ENCODE results near the gene TBC1D10A. TPM values are rescaled to one million over a fixed set of nuclear protein-coding genes. Genes with fewer than 3 reads are reported as not detected.
A peak's percentile ranks its signal among the peaks of the same experiment; 100 is the strongest.

Gene TBC1D10A
- total and polyA plus RNA-seq, 2 donors (not counting 1 experiment from before 2014, with no cell fraction given) = 10.8 to 11.7 TPM

DNA sequence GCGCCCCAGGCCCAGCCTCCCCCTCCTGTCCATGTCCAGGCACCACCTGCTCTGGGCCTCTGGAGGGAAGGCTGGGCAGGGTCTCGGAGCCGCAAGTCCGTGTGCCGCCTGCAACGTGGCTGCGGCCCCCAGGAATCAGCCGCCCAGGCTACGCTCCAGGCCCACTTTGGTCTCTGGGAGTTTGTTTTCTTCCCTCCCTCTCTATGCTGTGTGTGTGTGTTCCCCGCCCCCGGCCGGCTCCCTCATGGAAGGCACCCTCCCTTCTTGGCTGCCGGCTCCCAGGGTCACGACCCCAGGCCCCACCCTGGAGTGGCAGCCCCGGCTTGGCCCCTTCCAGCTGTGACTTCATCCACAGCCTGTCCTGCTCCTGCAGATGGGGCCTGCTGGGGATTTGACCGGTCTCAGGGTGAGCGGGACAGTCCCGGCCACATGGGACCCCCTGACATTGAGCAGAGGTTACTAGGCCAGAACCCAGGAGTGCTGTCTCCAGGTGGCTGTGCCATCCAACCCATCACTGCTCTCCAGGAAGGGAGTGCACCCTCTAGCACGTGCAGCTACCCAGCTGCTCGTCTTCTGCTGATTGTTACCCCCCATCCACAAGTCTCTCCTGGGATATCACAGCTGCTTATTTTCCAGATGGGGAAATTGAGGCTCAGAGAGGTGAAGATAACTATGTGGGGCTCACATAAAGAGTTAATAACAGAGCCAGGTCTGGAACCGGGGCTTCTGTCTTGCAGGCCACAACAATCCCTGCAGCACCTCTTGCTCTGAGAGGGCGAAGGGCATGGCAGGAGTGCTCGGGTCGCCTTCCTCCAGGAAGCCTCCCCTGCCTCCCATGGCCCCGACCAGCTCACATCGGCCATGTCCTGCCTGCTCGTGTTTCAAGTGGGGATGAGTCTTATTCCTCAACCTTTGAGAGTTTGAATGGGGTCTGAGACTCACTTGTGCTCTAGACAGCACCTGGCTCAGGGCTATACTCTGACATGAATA is 77.4 kb downstream of the TBC1D10A start:
- no peak for TF ChIP-seq EZH2 (IDR thresholded peaks at IDR 0.05; ENCODE audit: low read length, missing control alignments)
- TF ChIP-seq, protein P1, sequence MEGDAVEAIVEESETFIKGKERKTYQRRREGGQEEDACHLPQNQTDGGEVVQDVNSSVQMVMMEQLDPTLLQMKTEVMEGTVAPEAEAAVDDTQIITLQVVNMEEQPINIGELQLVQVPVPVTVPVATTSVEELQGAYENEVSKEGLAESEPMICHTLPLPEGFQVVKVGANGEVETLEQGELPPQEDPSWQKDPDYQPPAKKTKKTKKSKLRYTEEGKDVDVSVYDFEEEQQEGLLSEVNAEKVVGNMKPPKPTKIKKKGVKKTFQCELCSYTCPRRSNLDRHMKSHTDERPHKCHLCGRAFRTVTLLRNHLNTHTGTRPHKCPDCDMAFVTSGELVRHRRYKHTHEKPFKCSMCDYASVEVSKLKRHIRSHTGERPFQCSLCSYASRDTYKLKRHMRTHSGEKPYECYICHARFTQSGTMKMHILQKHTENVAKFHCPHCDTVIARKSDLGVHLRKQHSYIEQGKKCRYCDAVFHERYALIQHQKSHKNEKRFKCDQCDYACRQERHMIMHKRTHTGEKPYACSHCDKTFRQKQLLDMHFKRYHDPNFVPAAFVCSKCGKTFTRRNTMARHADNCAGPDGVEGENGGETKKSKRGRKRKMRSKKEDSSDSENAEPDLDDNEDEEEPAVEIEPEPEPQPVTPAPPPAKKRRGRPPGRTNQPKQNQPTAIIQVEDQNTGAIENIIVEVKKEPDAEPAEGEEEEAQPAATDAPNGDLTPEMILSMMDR (conservative IDR thresholded peaks at IDR 0.05 in 1 of 2, IDR thresholded peaks at IDR 0.05 in 1 of 2; ENCODE audit: low read depth in 1 of 2, low read length in 2 of 2) = no peak
- H3K79me2 ChIP-seq (ENCODE audit: control insufficient read depth, insufficient read depth, low read length) = peaks cover 30% of the 10 kb centered on the region
- no peak overlapping the region for H2AFZ ChIP-seq (ENCODE audit: low read length)
- peaks cover 3% of the 10 kb centered on the region for H3K36me3 ChIP-seq (ENCODE audit: control insufficient read depth, insufficient read depth, low read length)
- H4K20me1 ChIP-seq (ENCODE audit: control insufficient read depth, extremely low read depth, insufficient read depth, low read length) = no peaks in the 10 kb centered on the region
- no peaks in the 10 kb centered on the region for H3K9me3 ChIP-seq (ENCODE audit: control insufficient read depth, insufficient read depth, low read depth, low read length)
- peak overlapping the region; percentile 54 for H3K4me2 ChIP-seq (ENCODE audit: extremely low read depth, insufficient read depth, low read length)
- no peaks in the 10 kb centered on the region for H3K27me3 ChIP-seq (ENCODE audit: control insufficient read depth, insufficient read depth, low read length)
- peak overlapping the region; percentile 28 for H3K9ac ChIP-seq (ENCODE audit: insufficient read depth, low read length)
- peak overlapping the region in 2 of 4 experiments; percentile 11 to 33 for H3K4me3 ChIP-seq (replicated peaks in 1 of 4; ENCODE audit: control extremely low read depth in 1 of 4, insufficient read depth in 1 of 4, low read depth in 3 of 4, low read length in 4 of 4)
- peaks cover 54% of the 10 kb centered on the region for H3K4me1 ChIP-seq (ENCODE audit: control insufficient read depth, extremely low read depth, insufficient read depth, low read length)
- peak in 1 of 2 donors; percentile 79 for DNase-seq (ENCODE audit: low read depth in 2 of 2)
- peak overlapping the region; percentile 67 for H3K27ac ChIP-seq (ENCODE audit: insufficient read depth, low read length)

DNA sequence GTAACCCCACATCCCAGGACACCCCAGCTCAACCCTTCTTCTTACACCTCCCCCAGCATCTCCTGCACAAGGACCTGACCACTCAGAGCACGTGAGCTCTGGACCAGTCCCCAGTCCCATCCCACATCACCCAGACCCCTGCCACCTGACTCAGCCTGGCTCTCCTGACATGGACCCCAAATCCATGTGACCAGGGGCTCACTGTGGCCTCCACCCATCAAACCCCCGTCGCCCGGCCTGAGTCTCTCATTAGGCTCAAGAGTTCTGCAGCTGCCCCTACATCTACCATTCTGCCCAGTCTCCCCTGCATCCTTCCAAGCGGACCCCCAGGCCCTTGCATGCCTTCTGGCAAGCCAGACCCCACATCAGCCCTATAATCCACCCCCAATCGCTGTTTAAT is 78.3 kb downstream of the TBC1D10A start:
- TF ChIP-seq, protein P1 (conservative IDR thresholded peaks at IDR 0.05 in 1 of 2, IDR thresholded peaks at IDR 0.05 in 1 of 2; ENCODE audit: low read depth in 1 of 2, low read length in 2 of 2) = no peak
- H3K27ac ChIP-seq (ENCODE audit: insufficient read depth, low read length) = peak overlapping the region; percentile 67
- DNase-seq (ENCODE audit: low read depth in 2 of 2) = no peak
- peaks cover 51% of the 10 kb centered on the region for H3K4me1 ChIP-seq (ENCODE audit: control insufficient read depth, extremely low read depth, insufficient read depth, low read length)
- no peak overlapping the region for H2AFZ ChIP-seq (ENCODE audit: low read length)
- H3K9ac ChIP-seq (ENCODE audit: insufficient read depth, low read length) = no peak overlapping the region
- peaks cover 11% of the 10 kb centered on the region for H3K36me3 ChIP-seq (ENCODE audit: control insufficient read depth, insufficient read depth, low read length)
- peak overlapping the region; percentile 54 for H3K4me2 ChIP-seq (ENCODE audit: extremely low read depth, insufficient read depth, low read length)
- H3K27me3 ChIP-seq (ENCODE audit: control insufficient read depth, insufficient read depth, low read length) = no peaks in the 10 kb centered on the region
- H3K4me3 ChIP-seq (replicated peaks in 1 of 4; ENCODE audit: control extremely low read depth in 1 of 4, insufficient read depth in 1 of 4, low read depth in 3 of 4, low read length in 4 of 4) = peak overlapping the region in 1 of 4 experiments; percentile 33
- H3K79me2 ChIP-seq (ENCODE audit: control insufficient read depth, insufficient read depth, low read length) = peaks cover 38% of the 10 kb centered on the region
- H4K20me1 ChIP-seq (ENCODE audit: control insufficient read depth, extremely low read depth, insufficient read depth, low read length) = no peaks in the 10 kb centered on the region
- H3K9me3 ChIP-seq (ENCODE audit: control insufficient read depth, insufficient read depth, low read depth, low read length) = no peaks in the 10 kb centered on the region

DNA sequence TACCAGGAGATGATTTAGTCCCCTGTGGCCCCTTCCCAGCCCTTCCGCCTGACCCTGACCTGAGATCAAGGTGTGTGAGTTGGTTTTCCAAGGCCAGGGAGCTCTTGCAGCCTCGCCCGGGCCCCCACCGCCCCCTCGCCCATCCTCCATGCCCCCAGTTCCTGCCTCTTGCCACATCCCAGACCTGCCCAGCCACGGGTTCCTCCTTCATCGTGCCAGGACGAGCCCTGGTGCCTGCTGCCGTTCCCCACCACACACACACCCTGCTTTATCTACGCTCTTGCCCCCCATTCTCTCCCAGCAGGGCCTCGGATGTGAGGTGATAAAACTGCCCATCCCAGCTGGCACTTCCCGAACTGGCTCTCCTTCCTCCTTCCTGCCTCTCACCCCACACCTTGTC is 78.8 kb downstream of the TBC1D10A start:
- DNase-seq (ENCODE audit: low read depth in 2 of 2) = no peak
- H3K4me3 ChIP-seq (replicated peaks in 1 of 4; ENCODE audit: control extremely low read depth in 1 of 4, insufficient read depth in 1 of 4, low read depth in 3 of 4, low read length in 4 of 4) = peak overlapping the region in 1 of 4 experiments; percentile 33
- H3K36me3 ChIP-seq (ENCODE audit: control insufficient read depth, insufficient read depth, low read length) = peaks cover 14% of the 10 kb centered on the region
- H2AFZ ChIP-seq (ENCODE audit: low read length) = no peak overlapping the region
- no peaks in the 10 kb centered on the region for H3K27me3 ChIP-seq (ENCODE audit: control insufficient read depth, insufficient read depth, low read length)
- no peak overlapping the region for H3K27ac ChIP-seq (ENCODE audit: insufficient read depth, low read length)
- H4K20me1 ChIP-seq (ENCODE audit: control insufficient read depth, extremely low read depth, insufficient read depth, low read length) = no peaks in the 10 kb centered on the region
- peaks cover 49% of the 10 kb centered on the region for H3K4me1 ChIP-seq (ENCODE audit: control insufficient read depth, extremely low read depth, insufficient read depth, low read length)
- H3K9ac ChIP-seq (ENCODE audit: insufficient read depth, low read length) = no peak overlapping the region
- H3K9me3 ChIP-seq (ENCODE audit: control insufficient read depth, insufficient read depth, low read depth, low read length) = no peaks in the 10 kb centered on the region
- no peak for TF ChIP-seq EZH2 (IDR thresholded peaks at IDR 0.05; ENCODE audit: low read length, missing control alignments)
- TF ChIP-seq, protein P1 (conservative IDR thresholded peaks at IDR 0.05 in 1 of 2, IDR thresholded peaks at IDR 0.05 in 1 of 2; ENCODE audit: low read depth in 1 of 2, low read length in 2 of 2) = no peak
- H3K79me2 ChIP-seq (ENCODE audit: control insufficient read depth, insufficient read depth, low read length) = peaks cover 43% of the 10 kb centered on the region
- peak overlapping the region; percentile 75 for H3K4me2 ChIP-seq (ENCODE audit: extremely low read depth, insufficient read depth, low read length)
